ENCODE measurements around the gene CHGA. TPM values are rescaled to one million over a fixed set of nuclear protein-coding genes. Genes with fewer than 3 reads are reported as not detected.

The CHGA gene
- total RNA-seq, 1 experiment from 2014 or later = not detected

DNA sequence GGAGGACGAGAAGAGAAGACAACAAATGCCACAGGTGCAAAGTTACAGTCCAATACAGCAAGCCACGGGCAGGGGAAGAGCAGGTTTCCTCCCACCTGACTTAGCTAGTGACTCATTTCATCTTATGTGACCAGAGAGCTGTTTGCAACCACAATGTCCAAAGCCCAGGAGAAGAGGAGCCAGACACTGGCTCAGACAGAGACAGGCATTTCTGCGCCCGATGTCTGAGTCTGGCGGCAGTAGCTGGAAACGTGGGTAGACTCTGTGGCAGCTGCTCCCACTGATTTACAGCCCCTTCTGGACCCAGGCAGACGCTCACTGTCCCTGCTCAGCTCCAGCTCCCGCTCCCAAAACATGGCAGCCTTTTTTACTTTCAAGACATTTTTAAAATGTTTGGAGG lies 60.0 kb downstream of the CHGA start:
- DNase-seq (ENCODE audit: low read depth) = peak; percentile 25

GRCh38 chr14:92984082-92984788 lies 61.3 kb downstream of the CHGA start:
- DNase-seq (ENCODE audit: low read depth) = no peak

Other genes starting within 250 kb of the CHGA start
- gene LGMN, start 174.5 kb upstream of the CHGA start, total RNA-seq (2014; rRNA removed; shearing (Covaris generic)) = 66.5 and 92.5 TPM in 2 replicates
- 35.5 and 42.6 TPM in 2 replicates for gene GOLGA5, start 128.8 kb upstream of the CHGA start, total RNA-seq (2014; rRNA removed; shearing (Covaris generic))
- gene ITPK1, start 192.8 kb downstream of the CHGA start, total RNA-seq (2014; rRNA removed; shearing (Covaris generic)) = 14.2 and 24.7 TPM in 2 replicates